ENCODE data around the gene DMD.

GRCh38 chrX:31225819-31226218 lies 1985.5 kb downstream of the DMD start:
- TF ChIP-seq, protein P1, sequence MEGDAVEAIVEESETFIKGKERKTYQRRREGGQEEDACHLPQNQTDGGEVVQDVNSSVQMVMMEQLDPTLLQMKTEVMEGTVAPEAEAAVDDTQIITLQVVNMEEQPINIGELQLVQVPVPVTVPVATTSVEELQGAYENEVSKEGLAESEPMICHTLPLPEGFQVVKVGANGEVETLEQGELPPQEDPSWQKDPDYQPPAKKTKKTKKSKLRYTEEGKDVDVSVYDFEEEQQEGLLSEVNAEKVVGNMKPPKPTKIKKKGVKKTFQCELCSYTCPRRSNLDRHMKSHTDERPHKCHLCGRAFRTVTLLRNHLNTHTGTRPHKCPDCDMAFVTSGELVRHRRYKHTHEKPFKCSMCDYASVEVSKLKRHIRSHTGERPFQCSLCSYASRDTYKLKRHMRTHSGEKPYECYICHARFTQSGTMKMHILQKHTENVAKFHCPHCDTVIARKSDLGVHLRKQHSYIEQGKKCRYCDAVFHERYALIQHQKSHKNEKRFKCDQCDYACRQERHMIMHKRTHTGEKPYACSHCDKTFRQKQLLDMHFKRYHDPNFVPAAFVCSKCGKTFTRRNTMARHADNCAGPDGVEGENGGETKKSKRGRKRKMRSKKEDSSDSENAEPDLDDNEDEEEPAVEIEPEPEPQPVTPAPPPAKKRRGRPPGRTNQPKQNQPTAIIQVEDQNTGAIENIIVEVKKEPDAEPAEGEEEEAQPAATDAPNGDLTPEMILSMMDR (IDR thresholded peaks at IDR 0.05; ENCODE audit: borderline replicate concordance, extremely low read depth, low read length, poor library complexity, severe bottlenecking), result no peak
- TF ChIP-seq EZH2 (IDR thresholded peaks at IDR 0.05; ENCODE audit: borderline replicate concordance, low read depth, low read length, severe bottlenecking), result no peak

All from DND-41 (cell line).